Sigmoid colon (tissue), 4 donors: ENCODE results near the gene DPY19L3.

Experiments
- EP300 ChIP-seq, 4 donors: sonication (generic); formaldehyde crosslinking; IDR thresholded peaks; one replicate each; pipeline ENCODE4 v1.6.1; 2017; ENCODE audit warnings: antibody characterized with exemption in 4 of 4
- TF ChIP-seq, protein P1 (sequence below), 4 experiments: fragments of 450-650 bp in 3 of 4; fragments of 200-600 bp in 1 of 4; IDR thresholded peaks; one replicate each; pipeline ENCODE4 v1.5.1; 2016 to 2019; ENCODE audit warnings: antibody characterized with exemption in 4 of 4, mild to moderate bottlenecking in 3 of 4, moderate library complexity in 2 of 4

DNA sequence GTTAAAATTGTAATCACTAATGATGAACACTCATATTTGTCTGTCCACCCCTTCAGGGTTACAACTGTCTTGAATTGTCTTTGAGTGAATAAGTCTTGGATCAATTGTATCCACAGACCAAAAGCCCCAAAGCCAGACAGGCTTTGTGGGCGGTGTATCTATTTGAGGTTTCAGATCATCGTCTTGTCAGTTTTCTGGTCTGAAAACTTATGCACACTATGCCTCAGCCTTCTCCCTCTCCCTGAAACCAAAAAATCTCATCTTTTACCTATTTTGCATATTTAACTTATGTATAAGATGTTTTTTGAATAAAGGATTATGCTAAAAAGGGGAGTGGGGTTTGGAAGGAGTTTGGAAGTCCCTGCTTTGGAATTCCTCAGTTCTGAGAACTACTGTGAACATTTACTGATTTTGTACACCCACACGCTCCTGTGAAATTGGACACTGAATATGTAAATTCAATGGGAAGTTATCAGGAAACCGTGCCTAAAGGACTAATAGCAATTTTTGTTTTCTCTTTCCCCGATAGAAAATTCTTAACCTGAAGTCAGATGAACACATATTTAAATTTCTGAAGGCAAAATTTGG is 52.1 kb downstream of the DPY19L3 start:
- no peak for TF ChIP-seq EP300 (IDR thresholded peaks at IDR 0.05)
- TF ChIP-seq, protein P1, sequence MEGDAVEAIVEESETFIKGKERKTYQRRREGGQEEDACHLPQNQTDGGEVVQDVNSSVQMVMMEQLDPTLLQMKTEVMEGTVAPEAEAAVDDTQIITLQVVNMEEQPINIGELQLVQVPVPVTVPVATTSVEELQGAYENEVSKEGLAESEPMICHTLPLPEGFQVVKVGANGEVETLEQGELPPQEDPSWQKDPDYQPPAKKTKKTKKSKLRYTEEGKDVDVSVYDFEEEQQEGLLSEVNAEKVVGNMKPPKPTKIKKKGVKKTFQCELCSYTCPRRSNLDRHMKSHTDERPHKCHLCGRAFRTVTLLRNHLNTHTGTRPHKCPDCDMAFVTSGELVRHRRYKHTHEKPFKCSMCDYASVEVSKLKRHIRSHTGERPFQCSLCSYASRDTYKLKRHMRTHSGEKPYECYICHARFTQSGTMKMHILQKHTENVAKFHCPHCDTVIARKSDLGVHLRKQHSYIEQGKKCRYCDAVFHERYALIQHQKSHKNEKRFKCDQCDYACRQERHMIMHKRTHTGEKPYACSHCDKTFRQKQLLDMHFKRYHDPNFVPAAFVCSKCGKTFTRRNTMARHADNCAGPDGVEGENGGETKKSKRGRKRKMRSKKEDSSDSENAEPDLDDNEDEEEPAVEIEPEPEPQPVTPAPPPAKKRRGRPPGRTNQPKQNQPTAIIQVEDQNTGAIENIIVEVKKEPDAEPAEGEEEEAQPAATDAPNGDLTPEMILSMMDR (IDR thresholded peaks at IDR 0.05) = no peak
